Endothelial cell of umbilical vein (primary cell): ENCODE data around the gene CA6. TPM values are rescaled to one million over a fixed set of nuclear protein-coding genes. Genes with fewer than 3 reads are reported as not detected.

Experiments
- BruUV-seq: library from RNA; stranded (reverse); fragments of 400-500 nt; replicated peaks from 2 replicates; lab custom pipeline; 2021; lab: Mats Ljungman, UMichigan
- CTCF ChIA-PET: fragments of 300-600, 350-600 bp; sonication (Branson Sonifier 250); formaldehyde crosslinking; loops from one replicate; lab custom pipeline; 2021; ENCODE audit warnings: antibody characterized with exemption, inconsistent platforms; lab: Charles Lee
- POLR2A ChIA-PET: fragments of 300-600, 350-600 bp; sonication (Branson Sonifier 250); formaldehyde crosslinking; loops from one replicate; lab custom pipeline; 2021; ENCODE audit warnings: antibody characterized with exemption, inconsistent platforms; lab: Charles Lee
- DNase-seq: peaks from one replicate; pipeline ENCODE4 v3.0.0-alpha.2; 2011; ENCODE audit warnings: low read depth, low spot score
- FAIRE-seq: peaks from 2 replicates; lab custom pipeline; 2011; peaks lifted over from hg19 to GRCh38; lab: Jason Lieb, UNC
- H2AFZ ChIP-seq: 2 replicates; pipeline ENCODE4 v1.6.0; 2012; ENCODE audit warnings: low read depth, low read length, control low read depth, inconsistent platforms
- H3K27ac ChIP-seq: 2 replicates; pipeline ENCODE4 v1.5.1; 2011; ENCODE audit warnings: low read depth, mild to moderate bottlenecking, control low read depth, low read length, moderate library complexity; ENCODE audit not compliant: insufficient read depth
- H3K27me3 ChIP-seq, 2 experiments: 2 replicates each; pipeline versions ENCODE4 v1.6.0 to v1.6.1; 2011; ENCODE audit warnings: low read length in 2 of 2, mixed read lengths in 1 of 2; ENCODE audit not compliant: control insufficient read depth in 2 of 2, insufficient read depth in 2 of 2
- H3K36me3 ChIP-seq, 2 experiments: 2 replicates in 1 of 2; 3 replicates in 1 of 2; pipeline ENCODE4 v1.5.1; 2011; ENCODE audit warnings: low read length in 2 of 2, mild to moderate bottlenecking in 1 of 2, moderate library complexity in 1 of 2; ENCODE audit not compliant: control insufficient read depth in 2 of 2, insufficient read depth in 2 of 2; ENCODE audit errors: extremely low read depth in 1 of 2
- H3K4me1 ChIP-seq: 3 replicates; pipeline ENCODE4 v1.5.1; 2011; ENCODE audit warnings: mild to moderate bottlenecking, low read length; ENCODE audit not compliant: control insufficient read depth, insufficient read depth; ENCODE audit errors: extremely low read depth
- H3K4me2 ChIP-seq: 2 replicates; pipeline ENCODE4 v1.6.1; 2011; ENCODE audit warnings: low read length, control low read depth, mixed read lengths; ENCODE audit not compliant: insufficient read depth
- H3K4me3 ChIP-seq, 3 experiments: fragments of 200-600 bp in 1 of 3; sonication (generic), shearing (Covaris generic) in 1 of 3; replicated peaks in 1 of 3; 2 replicates each; pipeline ENCODE4 v1.5.1; 2011 to 2016; ENCODE audit warnings: control low read depth in 3 of 3, low read length in 3 of 3, mild to moderate bottlenecking in 2 of 3, inconsistent platforms in 1 of 3, low read depth in 1 of 3, moderate library complexity in 1 of 3; ENCODE audit not compliant: insufficient read depth in 1 of 3
- H3K79me2 ChIP-seq: 2 replicates; pipeline ENCODE4 v1.6.0; 2012; ENCODE audit warnings: low read length, inconsistent platforms; ENCODE audit not compliant: control insufficient read depth, insufficient read depth
- H3K9ac ChIP-seq: replicated peaks from 2 replicates; pipeline ENCODE3; 2011; ENCODE audit warnings: low read length, control low read depth; ENCODE audit not compliant: insufficient read depth; ENCODE audit errors: extremely low read depth
- H3K9me1 ChIP-seq: replicated peaks from 3 replicates; pipeline ENCODE4 v1.6.0; 2011; ENCODE audit warnings: mild to moderate bottlenecking, low read length; ENCODE audit not compliant: control insufficient read depth, insufficient read depth; ENCODE audit errors: extremely low read depth
- H3K9me3 ChIP-seq: replicated peaks from 2 replicates; pipeline ENCODE4 v1.5.1; 2012; ENCODE audit warnings: low read length, inconsistent platforms; ENCODE audit not compliant: control insufficient read depth, insufficient read depth
- H4K20me1 ChIP-seq: replicated peaks from 2 replicates; pipeline ENCODE3; 2011; ENCODE audit warnings: mild to moderate bottlenecking, low read length; ENCODE audit not compliant: control insufficient read depth, insufficient read depth; ENCODE audit errors: extremely low read depth
- CTCF ChIP-seq, 2 donors: IDR thresholded peaks; 1 replicate in 1 of 2; 2 replicates in 1 of 2; pipeline ENCODE4 v1.5.1; 2011; ENCODE audit warnings: low read length in 2 of 2, mild to moderate bottlenecking in 2 of 2, moderate library complexity in 2 of 2, control low read depth in 1 of 2, inconsistent platforms in 1 of 2, low read depth in 1 of 2; ENCODE audit not compliant: insufficient read depth in 1 of 2; ENCODE audit errors: extremely low read depth in 1 of 2
- EZH2 ChIP-seq: IDR thresholded peaks from 2 replicates; pipeline ENCODE4 v1.6.1; 2012; ENCODE audit warnings: borderline replicate concordance, low read depth, mild to moderate bottlenecking, moderate library complexity, low read length, inconsistent platforms; ENCODE audit not compliant: severe bottlenecking
- FOS ChIP-seq: IDR thresholded peaks from 2 replicates; pipeline ENCODE4 v1.6.1; 2011; ENCODE audit warnings: mild to moderate bottlenecking, low read length, moderate library complexity, borderline replicate concordance; ENCODE audit not compliant: insufficient read depth
- GATA2 ChIP-seq: IDR thresholded peaks from 2 replicates; pipeline ENCODE4 v1.7.0; 2011; ENCODE audit warnings: low read depth, mild to moderate bottlenecking, moderate library complexity, mixed read lengths, low read length; ENCODE audit not compliant: insufficient read length, insufficient read depth
- JUN ChIP-seq: IDR thresholded peaks from 2 replicates; pipeline ENCODE4 v1.6.1; 2011; ENCODE audit warnings: borderline replicate concordance, low read depth; ENCODE audit not compliant: insufficient read length, insufficient read depth
- MAX ChIP-seq: IDR thresholded peaks from 2 replicates; pipeline ENCODE4 v1.6.1; 2011; ENCODE audit not compliant: insufficient read depth, insufficient read length
- MYC ChIP-seq: IDR thresholded peaks from one replicate; pipeline ENCODE4 v1.6.1; 2011; ENCODE audit warnings: mild to moderate bottlenecking, low read depth, low read length
- POLR2A ChIP-seq: IDR thresholded peaks from 2 replicates; pipeline ENCODE4 v1.6.1; 2012; ENCODE audit warnings: low read depth, mild to moderate bottlenecking, control low read depth, low read length
- POLR2AphosphoS5 ChIP-seq: IDR thresholded peaks from 2 replicates; pipeline ENCODE4 v1.6.1; 2012; ENCODE audit warnings: low read depth, mild to moderate bottlenecking, control low read depth, low read length, moderate library complexity; ENCODE audit not compliant: insufficient read depth
- dilution Hi-C: fragments of 300-500 bp; cut with MboI; formaldehyde crosslinking; loops from one replicate; pipeline ENCODE4 v1.15.0; 2019; ENCODE audit warnings: low sequenced_read_pairs; ENCODE audit not compliant: extremely low pct_ligation_motif_present
- intact Hi-C: fragments of 100-400 bp; cut with micrococcal nuclease; formaldehyde crosslinking; loops from one replicate; pipeline ENCODE4 v1.10.0; 2022
- polyA plus RNA-seq, 4 experiments: library from polyadenylated mRNA; depleted of rRNA in 3 of 4; stranded (reverse) in 3 of 4; unstranded in 1 of 4; fragments of >200 nt; gene quantifications; 2 replicates each; pipeline versions ENCODE4 v1.2.1 to v1.2.3, GENCODE V29; 2011 to 2012; ENCODE audit warnings: missing spikeins in 1 of 4
- total RNA-seq: library from RNA; stranded (reverse); gene quantifications from 2 replicates; pipeline ENCODE4 v1.2.3, GENCODE V29; 2021

The CA6 gene
- total and polyA plus RNA-seq, 2 donors (not counting 3 experiments of a cell fraction or from before 2014, with no cell fraction given), result not detected

- intact Hi-C loops, result no loop called here
- H3K9me1 ChIP-seq, result no peaks in the 10 kb centered on the region
- ChIA-PET POLR2A (no interaction called here), CTCF (interaction anchor here (1.5 to 2.7 kb wide), 2 partner anchors 93 to 200 kb away, joined by 4 to 24 read pairs; no protein-coding TSS in a partner anchor)
- H3K9me3 ChIP-seq, result no peaks in the 10 kb centered on the region
- no TSS peak for BruUV-seq
- no peaks in the 10 kb centered on the region for H3K36me3 ChIP-seq
- no peaks in the 10 kb centered on the region for H4K20me1 ChIP-seq
- no peak overlapping the region for H3K27ac ChIP-seq
- dilution Hi-C loops, result no loop called here
- no peak for DNase-seq
- no peak overlapping the region for H3K4me2 ChIP-seq
- no peaks in the 10 kb centered on the region for H3K79me2 ChIP-seq
- no peaks in the 10 kb centered on the region for H3K4me1 ChIP-seq
- peaks cover 0 to 4% of the 10 kb centered on the region in 2 experiments for H3K27me3 ChIP-seq
- H3K4me3 ChIP-seq, result no peak overlapping the region
- FAIRE-seq, result no peak
- no peak overlapping the region for H3K9ac ChIP-seq
- TF ChIP-seq MAX (no peak), POLR2A (no peak), JUN (no peak), FOS (no peak), MYC (no peak), GATA2 (no peak), CTCF (IDR thresholded peaks at IDR 0.05; ENCODE audit: extremely low read depth in 1 of 2, insufficient read depth in 1 of 2, low read depth in 1 of 2, low read length in 2 of 2) (no peak), POLR2AphosphoS5 (no peak), EZH2 (no peak)
- no peak overlapping the region for H2AFZ ChIP-seq
These were observed 34.0 kb upstream of the CA6 start for GRCh38 chr1:8911416-8912309.
